ENCODE results near the gene SDC4.

DNA sequence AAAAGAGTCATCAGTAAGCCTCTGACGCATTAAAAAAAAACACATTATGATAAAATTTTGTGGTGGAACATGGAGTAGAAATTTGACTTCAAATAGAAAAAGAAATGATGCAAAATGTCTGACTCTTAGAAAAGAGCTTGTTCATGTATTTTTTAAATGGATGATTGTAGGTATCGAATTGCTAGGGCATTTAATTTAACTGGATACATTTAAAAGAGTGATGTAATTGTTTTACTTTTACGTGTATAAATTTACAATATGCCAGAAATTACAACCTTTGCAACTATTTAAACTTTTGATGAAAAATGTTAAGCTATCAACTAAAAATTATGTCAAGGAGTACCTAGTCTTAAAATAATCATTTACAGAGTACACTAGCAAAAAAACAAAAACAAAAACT, 4.5 kb upstream of the SDC4 start:
- TF ChIP-seq, protein P1, sequence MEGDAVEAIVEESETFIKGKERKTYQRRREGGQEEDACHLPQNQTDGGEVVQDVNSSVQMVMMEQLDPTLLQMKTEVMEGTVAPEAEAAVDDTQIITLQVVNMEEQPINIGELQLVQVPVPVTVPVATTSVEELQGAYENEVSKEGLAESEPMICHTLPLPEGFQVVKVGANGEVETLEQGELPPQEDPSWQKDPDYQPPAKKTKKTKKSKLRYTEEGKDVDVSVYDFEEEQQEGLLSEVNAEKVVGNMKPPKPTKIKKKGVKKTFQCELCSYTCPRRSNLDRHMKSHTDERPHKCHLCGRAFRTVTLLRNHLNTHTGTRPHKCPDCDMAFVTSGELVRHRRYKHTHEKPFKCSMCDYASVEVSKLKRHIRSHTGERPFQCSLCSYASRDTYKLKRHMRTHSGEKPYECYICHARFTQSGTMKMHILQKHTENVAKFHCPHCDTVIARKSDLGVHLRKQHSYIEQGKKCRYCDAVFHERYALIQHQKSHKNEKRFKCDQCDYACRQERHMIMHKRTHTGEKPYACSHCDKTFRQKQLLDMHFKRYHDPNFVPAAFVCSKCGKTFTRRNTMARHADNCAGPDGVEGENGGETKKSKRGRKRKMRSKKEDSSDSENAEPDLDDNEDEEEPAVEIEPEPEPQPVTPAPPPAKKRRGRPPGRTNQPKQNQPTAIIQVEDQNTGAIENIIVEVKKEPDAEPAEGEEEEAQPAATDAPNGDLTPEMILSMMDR (conservative IDR thresholded peaks at IDR 0.05; ENCODE audit: low read length) = no peak
- no peak for TF ChIP-seq EZH2phosphoT487 (IDR thresholded peaks at IDR 0.05; ENCODE audit: borderline replicate concordance)

Data from Loucy (cell line).